Head of caudate nucleus (tissue), 42 donors: ENCODE data around the gene KCNIP2.

Experiments used
- DNase-seq, 42 donors: peaks; one replicate each; pipeline versions ENCODE4 v3.0.0 to v3.0.0-alpha.2; 2020 to 2021; ENCODE audit warnings: mixed read lengths in 7 of 42
- intact Hi-C: fragments of 100-400 bp; cut with DNase I; formaldehyde crosslinking; loops from one replicate; pipeline ENCODE4 v1.15.0; 2022

Gene KCNIP2

GRCh38 chr10:101831169-101831811 lies 12.3 kb downstream of the KCNIP2 start:
- intact Hi-C loops = no loop called here
- peak in 3 of 42 donors; percentile 2 to 13 (median 6) for DNase-seq

GRCh38 chr10:101830322-101831168 lies 13.1 kb downstream of the KCNIP2 start:
- peak; percentile 39 to 84 (median 72) for DNase-seq
- intact Hi-C loops = no loop called here

GRCh38 chr10:101829561-101830315 lies 13.9 kb downstream of the KCNIP2 start:
- DNase-seq = peak in 6 of 42 donors; percentile 16 to 40 (median 28)
- intact Hi-C loops = no loop called here

GRCh38 chr10:101828766-101829551 lies 14.6 kb downstream of the KCNIP2 start:
- intact Hi-C loops = no loop called here
- peak in 5 of 42 donors; percentile 8 to 41 (median 13) for DNase-seq

- DNase-seq = peak in 5 of 42 donors; percentile 5 to 31 (median 6)
Observed at GRCh38 chr10:101827919-101828600, 15.5 kb downstream of the KCNIP2 start.

GRCh38 chr10:101826852-101827434 lies 16.7 kb downstream of the KCNIP2 start:
- intact Hi-C loops = no loop called here
- DNase-seq = peak in 4 of 42 donors; percentile 2 to 14 (median 5)

More at GRCh38 chr10:101827919-101828600, 15.5 kb downstream of the KCNIP2 start:
- intact Hi-C loops = no loop called here

GRCh38 chr10:101824736-101825135 lies 18.9 kb downstream of the KCNIP2 start:
- DNase-seq = peak in 1 of 42 donors; percentile 1
- intact Hi-C loops = no loop called here

- peak in 28 of 42 donors; percentile 36 to 76 (median 50) for DNase-seq
- intact Hi-C loops = no loop called here
Observed at GRCh38 chr10:101818872-101819633, 24.5 kb downstream of the KCNIP2 start.

- intact Hi-C loops = no loop called here
- peak; percentile 93 to 99 (median 97) for DNase-seq
Observed at GRCh38 chr10:101818119-101818871, 25.3 kb downstream of the KCNIP2 start, which contains the start of gene OGA. Gene OGA, minus strand, starts transcription at chr10:101818444. Its CDS starts 422 bp downstream, at chr10:101818022.

- peak in 34 of 42 donors; percentile 23 to 77 (median 60) for DNase-seq
- intact Hi-C loops = no loop called here
Observed at GRCh38 chr10:101817337-101818118, 26.1 kb downstream of the KCNIP2 start.

- intact Hi-C loops = no loop called here
- no peak for DNase-seq
Observed at GRCh38 chr10:101816913-101817336, 26.7 kb downstream of the KCNIP2 start.

- DNase-seq = no peak
Observed at GRCh38 chr10:101816376-101816775, 27.2 kb downstream of the KCNIP2 start.

GRCh38 chr10:101814466-101815071 lies 29.0 kb downstream of the KCNIP2 start:
- peak in 2 of 42 donors; percentile 34 to 35 for DNase-seq
- intact Hi-C loops = no loop called here

More at GRCh38 chr10:101816376-101816775, 27.2 kb downstream of the KCNIP2 start:
- intact Hi-C loops = no loop called here

GRCh38 chr10:101812606-101813005 lies 31.0 kb downstream of the KCNIP2 start:
- intact Hi-C loops = no loop called here
- DNase-seq = peak in 2 of 42 donors; percentile 33 to 39

- intact Hi-C loops = no loop called here
- DNase-seq = no peak
Observed at GRCh38 chr10:101807158-101807557, 36.4 kb downstream of the KCNIP2 start.
